Adrenal gland (tissue), 5 donors: Measurements from ENCODE around the gene ARHGEF11.
"Not testable (repeated sequence)": the region's sequence is repeated elsewhere in the genome, so short reads cannot be mapped to it uniquely, and the experiment has no call there.

Source experiments
- CTCF ChIP-seq, 6 experiments: fragments of 450-650 bp in 4 of 6; fragments of 200-600 bp in 2 of 6; sonication (generic) in 1 of 6; IDR thresholded peaks; 1 replicate in 5 of 6; 2 replicates in 1 of 6; pipeline versions ENCODE4 v1.5.1 to v1.8.0; 2016 to 2021; ENCODE audit warnings: antibody characterized with exemption in 6 of 6, mild to moderate bottlenecking in 2 of 6, moderate library complexity in 1 of 6
- POLR2A ChIP-seq, 2 donors: fragments of 450-650 bp; IDR thresholded peaks; one replicate each; pipeline ENCODE4 v1.6.1; 2017; ENCODE audit warnings: antibody characterized with exemption in 2 of 2, mild to moderate bottlenecking in 2 of 2, moderate library complexity in 1 of 2
- donor health status: DM: no; HTN: no; CAD: no.

GRCh38 chr1:157059241-157059640, 13.7 kb upstream of the ARHGEF11 start:
- not testable (repeated sequence) for TF ChIP-seq POLR2A, CTCF (IDR thresholded peaks at IDR 0.05)
